Measurements from ENCODE around the gene ZNF346.
"Not testable (repeated sequence)": the region's sequence is repeated elsewhere in the genome, so short reads cannot be mapped to it uniquely, and the experiment has no call there.

ZNF346 gene

GRCh38 chr5:176998828-176999227 lies 23.7 kb upstream of the ZNF346 start:
- H3K4me3 ChIP-seq (ENCODE audit: low read length): no peak overlapping the region

DNA sequence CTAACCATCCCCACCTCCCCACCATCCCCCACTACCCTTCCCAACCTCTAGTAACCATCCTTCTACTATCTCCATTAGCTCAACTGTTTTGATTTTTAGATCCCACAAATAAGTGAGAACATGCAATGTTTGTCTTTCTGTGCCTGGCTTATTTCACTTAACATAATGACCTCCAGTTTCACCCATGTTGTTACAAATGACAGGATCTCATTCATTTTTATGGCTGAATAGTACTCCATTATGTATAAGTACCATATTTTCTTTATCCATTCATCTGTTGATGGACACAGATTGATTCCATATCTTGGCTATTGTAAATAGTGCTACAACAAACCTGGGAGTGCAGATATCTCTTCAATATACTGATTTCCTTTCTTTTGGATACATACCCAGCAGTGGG lies 23.0 kb upstream of the ZNF346 start:
- not testable (repeated sequence) for H3K4me3 ChIP-seq (ENCODE audit: low read length)

More at GRCh38 chr5:176998828-176999227, 23.7 kb upstream of the ZNF346 start:
- no peak for TF ChIP-seq ZNF274 (IDR thresholded peaks at IDR 0.05; ENCODE audit: low read depth, low read length)

DNA sequence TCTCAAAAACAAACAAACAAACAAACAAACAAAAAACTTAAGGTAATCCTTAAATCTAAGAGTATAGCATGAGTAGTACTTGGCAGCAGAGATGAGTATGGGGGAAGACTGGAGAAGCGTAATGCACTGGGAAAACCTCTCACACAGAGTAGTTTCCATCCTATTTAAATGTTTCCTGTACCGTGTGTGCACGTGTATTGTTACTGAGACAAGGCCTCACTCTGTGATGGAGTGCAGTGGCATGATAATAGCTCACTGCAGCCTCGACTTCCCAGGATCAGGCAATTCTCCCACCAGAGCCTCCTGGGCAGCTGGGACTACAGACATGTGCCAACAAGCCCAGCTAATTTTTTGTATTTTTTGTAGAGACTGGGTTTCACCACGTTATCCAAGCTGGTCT lies 18.8 kb upstream of the ZNF346 start:
- H3K4me3 ChIP-seq (ENCODE audit: low read length): no peak overlapping the region

GRCh38 chr5:177004961-177005360 lies 17.5 kb upstream of the ZNF346 start:
- peak overlapping the region; percentile 85 for H3K4me3 ChIP-seq (ENCODE audit: low read length)
- TF ChIP-seq ZNF274 (IDR thresholded peaks at IDR 0.05; ENCODE audit: low read depth, low read length): no peak

More for the DNA sequence above, 18.8 kb upstream of the ZNF346 start:
- no peak for TF ChIP-seq ZNF274 (IDR thresholded peaks at IDR 0.05; ENCODE audit: low read depth, low read length)

GRCh38 chr5:177005619-177006264 lies 16.8 kb upstream of the ZNF346 start:
- H3K4me3 ChIP-seq (ENCODE audit: low read length): peak overlapping the region; percentile 85
- TF ChIP-seq ZNF274 (IDR thresholded peaks at IDR 0.05; ENCODE audit: low read depth, low read length): no peak

- H3K4me3 ChIP-seq (ENCODE audit: low read length): peak within 1 kb of the TSS; percentile 85
- TF ChIP-seq ZNF274 (IDR thresholded peaks at IDR 0.05; ENCODE audit: low read depth, low read length): no peak
Observed at GRCh38 chr5:177006265-177006972, 16.1 kb upstream of the ZNF346 start, which contains the start of gene UIMC1. TSS of gene UIMC1 (minus strand) at chr5:177006779. CDS start at chr5:176982615, 24,164 bp downstream.

DNA sequence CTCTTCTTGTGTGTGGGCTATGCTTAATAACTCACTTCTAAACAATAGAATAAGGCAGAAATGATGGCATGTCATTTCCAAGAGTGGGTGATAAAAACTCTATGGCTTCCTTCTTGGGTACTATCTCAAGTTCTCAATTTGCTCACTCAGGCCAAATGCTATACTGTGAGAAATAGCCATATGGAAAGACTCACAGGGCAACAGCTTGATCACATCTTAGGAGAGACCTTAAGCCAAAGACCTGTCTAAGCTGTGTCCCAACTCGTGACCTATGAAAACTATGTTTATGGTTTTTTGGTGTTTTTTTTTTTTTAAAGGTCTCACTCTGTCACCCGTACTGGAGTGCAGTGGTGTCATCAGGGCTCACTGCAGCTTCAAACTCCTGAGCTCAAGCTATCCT lies 13.8 kb upstream of the ZNF346 start:
- H3K4me3 ChIP-seq (ENCODE audit: low read length): no peak overlapping the region
- TF ChIP-seq ZNF274 (IDR thresholded peaks at IDR 0.05; ENCODE audit: low read depth, low read length): no peak

DNA sequence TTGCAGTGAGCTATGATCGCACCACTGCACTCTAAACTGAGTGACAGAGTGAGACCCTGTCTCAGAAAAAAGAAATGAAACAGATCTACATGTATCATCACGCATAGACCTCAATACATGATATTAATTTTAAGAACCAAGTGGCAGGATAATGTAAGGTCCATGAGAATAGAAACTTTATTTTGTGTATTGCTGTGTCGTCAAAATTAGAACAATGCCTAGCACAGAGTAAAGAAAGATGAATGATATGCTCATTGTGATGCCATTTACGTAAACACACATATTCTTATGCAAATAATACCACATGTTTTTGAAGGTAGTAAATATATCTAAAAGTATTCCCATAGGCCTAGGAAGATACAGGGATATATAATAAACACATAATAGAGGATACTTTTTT lies 12.3 kb upstream of the ZNF346 start:
- TF ChIP-seq ZNF274 (IDR thresholded peaks at IDR 0.05; ENCODE audit: low read depth, low read length): no peak
- H3K4me3 ChIP-seq (ENCODE audit: low read length): no peak overlapping the region

- TF ChIP-seq ZNF274 (IDR thresholded peaks at IDR 0.05; ENCODE audit: low read depth, low read length): no peak
- no peak overlapping the region for H3K4me3 ChIP-seq (ENCODE audit: low read length)
Observed at GRCh38 chr5:177015156-177015555, 7.3 kb upstream of the ZNF346 start.

GRCh38 chr5:177018341-177018740 lies 4.2 kb upstream of the ZNF346 start:
- no peak for TF ChIP-seq ZNF274 (IDR thresholded peaks at IDR 0.05; ENCODE audit: low read depth, low read length)
- no peak overlapping the region for H3K4me3 ChIP-seq (ENCODE audit: low read length)

- no peak overlapping the region for H3K4me3 ChIP-seq (ENCODE audit: low read length)
- no peak for TF ChIP-seq ZNF274 (IDR thresholded peaks at IDR 0.05; ENCODE audit: low read depth, low read length)
Observed at GRCh38 chr5:177020033-177020432, 2.5 kb upstream of the ZNF346 start.

GRCh38 chr5:177023303-177023664 lies 788 bp downstream of the ZNF346 start:
- no peak for TF ChIP-seq ZNF274 (IDR thresholded peaks at IDR 0.05; ENCODE audit: low read depth, low read length)
- peak overlapping the region; percentile 64 for H3K4me3 ChIP-seq (ENCODE audit: low read length)

DNA sequence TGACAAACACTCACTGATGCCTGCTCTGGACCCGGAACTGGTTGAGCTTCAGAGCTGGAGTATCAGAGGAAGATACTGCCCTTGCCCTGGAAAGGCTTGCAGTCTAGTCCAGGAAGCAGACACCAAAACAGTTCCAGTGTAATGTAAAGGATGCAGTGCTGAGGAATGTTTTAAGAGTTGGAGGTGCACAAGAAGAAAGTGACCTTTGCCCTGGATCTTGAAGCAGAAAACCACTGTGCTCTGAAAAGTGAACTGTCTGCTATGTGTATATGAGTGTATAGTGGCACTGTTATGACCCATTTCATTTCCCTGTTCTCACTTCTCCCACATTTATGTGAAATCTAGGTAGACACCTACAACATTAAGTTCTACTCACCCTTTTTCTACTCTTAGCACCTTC lies 2.1 kb downstream of the ZNF346 start:
- H3K4me3 ChIP-seq (ENCODE audit: low read length): no peak overlapping the region
- no peak for TF ChIP-seq ZNF274 (IDR thresholded peaks at IDR 0.05; ENCODE audit: low read depth, low read length)

DNA sequence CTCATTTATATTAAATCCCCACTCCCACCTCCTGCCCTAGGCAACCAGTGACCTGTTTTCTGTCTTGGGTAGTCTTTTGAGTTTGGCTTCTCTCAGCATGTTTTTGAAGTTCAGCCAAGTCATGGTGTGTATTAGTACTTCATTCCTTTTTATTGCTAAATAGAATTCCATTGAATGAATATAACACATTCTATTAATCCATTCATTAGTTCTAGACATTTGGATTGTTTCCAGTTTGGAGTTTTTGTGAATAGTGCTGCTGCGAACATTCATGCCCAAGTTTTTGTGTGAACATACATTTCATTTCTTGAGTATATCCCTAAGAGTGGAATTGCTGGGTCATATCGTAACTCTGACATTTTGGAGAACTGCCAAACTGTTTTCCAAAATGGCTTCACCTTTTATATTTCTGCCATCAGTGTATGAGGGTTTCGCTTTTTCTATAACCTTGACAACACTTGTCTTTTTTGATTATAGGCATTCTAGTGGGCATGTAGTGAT lies 2.7 kb downstream of the ZNF346 start:
- no peak overlapping the region for H3K4me3 ChIP-seq (ENCODE audit: low read length)
- TF ChIP-seq ZNF274 (IDR thresholded peaks at IDR 0.05; ENCODE audit: low read depth, low read length): no peak

GRCh38 chr5:177027665-177028064 lies 5.2 kb downstream of the ZNF346 start:
- no peak overlapping the region for H3K4me3 ChIP-seq (ENCODE audit: low read length)
- no peak for TF ChIP-seq ZNF274 (IDR thresholded peaks at IDR 0.05; ENCODE audit: low read depth, low read length)
